OCI-LY3 (cell line): ENCODE data around the gene CREB5.

Source experiments
- H2AFZ ChIP-seq: fragments of 200-600, 300-600 bp; shearing (Covaris generic); 2 replicates; pipeline ENCODE4 v1.6.0; 2014; ENCODE audit warnings: antibody characterized with exemption, low read depth, low read length
- H3K27ac ChIP-seq: fragments of 200-600, 300-600 bp; sonication (generic); 2 replicates; pipeline ENCODE4 v1.5.1; 2014; ENCODE audit warnings: mild to moderate bottlenecking, low read length, moderate library complexity, mixed read lengths
- H3K27me3 ChIP-seq: fragments of 200-600, 300-600 bp; sonication (generic); 2 replicates; pipeline ENCODE4 v1.6.1; 2014; ENCODE audit warnings: low read depth, low read length, mixed read lengths
- H3K36me3 ChIP-seq: fragments of 200-600, 300-600 bp; sonication (generic); replicated peaks from 2 replicates; pipeline ENCODE3; 2014; ENCODE audit warnings: low read depth, low read length, mixed read lengths
- H3K4me1 ChIP-seq: fragments of 300-600, 200-600 bp; sonication (generic); 2 replicates; pipeline ENCODE4 v1.6.1; 2014; ENCODE audit warnings: low read length, mixed read lengths
- H3K4me2 ChIP-seq: fragments of 200-600, 300-600 bp; sonication (generic); 2 replicates; pipeline ENCODE4 v1.6.1; 2014; ENCODE audit warnings: low read length, mixed read lengths
- H3K4me3 ChIP-seq: fragments of 300-600, 200-600 bp; sonication (generic); 2 replicates; pipeline ENCODE4 v1.5.1; 2014; ENCODE audit warnings: antibody characterized with exemption, mild to moderate bottlenecking, low read length, moderate library complexity
- H3K79me2 ChIP-seq: fragments of 300-600, 200-600 bp; shearing (Covaris generic); 2 replicates; pipeline ENCODE4 v1.6.1; 2014; ENCODE audit warnings: mild to moderate bottlenecking, low read length, mixed read lengths
- H3K9ac ChIP-seq: fragments of 300-600, 200-600 bp; shearing (Covaris generic); 2 replicates; pipeline ENCODE4 v1.6.0; 2014; ENCODE audit warnings: mild to moderate bottlenecking, low read length, moderate library complexity
- H3K9me3 ChIP-seq: fragments of 200-600, 300-600 bp; shearing (Covaris generic); 2 replicates; pipeline ENCODE4 v1.6.1; 2014; ENCODE audit warnings: low read length, mixed read lengths; ENCODE audit not compliant: insufficient read depth
- H4K20me1 ChIP-seq: fragments of 200-600, 300-600 bp; sonication (generic); 2 replicates; pipeline ENCODE4 v1.6.1; 2016; ENCODE audit warnings: low read length, mixed read lengths; ENCODE audit not compliant: insufficient read depth
- EZH2phosphoT487 ChIP-seq: fragments of 200-600 bp; shearing (Covaris generic); IDR thresholded peaks from 2 replicates; pipeline ENCODE4 v1.6.1; 2018; ENCODE audit warnings: antibody characterized with exemption, mixed run types, low read depth
- TF ChIP-seq, protein P1 (sequence below): fragments of 200-600, 300-600 bp; sonication (generic); IDR thresholded peaks from 2 replicates; pipeline ENCODE4 v1.5.1; 2014; ENCODE audit warnings: antibody characterized with exemption, low read length, low read depth

The CREB5 gene

DNA sequence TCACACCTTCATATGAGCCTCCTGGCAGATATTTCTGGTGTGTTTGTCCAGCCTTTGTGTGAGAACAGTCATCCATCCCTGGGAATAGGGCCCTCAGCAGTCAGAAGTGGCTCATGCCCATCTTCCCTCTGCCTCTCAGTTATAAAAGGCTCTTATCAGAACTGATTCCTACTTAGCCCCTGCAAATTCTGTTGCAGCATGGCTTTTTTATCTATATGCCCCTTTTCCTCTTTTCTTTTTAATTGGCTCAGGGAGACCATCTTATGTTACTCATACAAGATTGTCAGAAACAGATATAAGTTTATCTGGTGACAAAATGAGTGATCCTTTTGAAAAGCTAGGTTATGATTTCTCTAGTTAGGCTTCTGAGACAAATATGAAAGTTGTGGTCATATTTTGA lies 194.1 kb downstream of the CREB5 start:
- Histone ChIP-seq H3K79me2 (no peaks in the 10 kb centered on the region), H3K4me2 (no peak overlapping the region), H3K9ac (no peak overlapping the region), H3K27ac (no peak overlapping the region), H3K27me3 (peaks cover 16% of the 10 kb centered on the region; the same call in 1 of the 2 replicates), H3K9me3 (no peaks in the 10 kb centered on the region), H4K20me1 (no peaks in the 10 kb centered on the region), H3K36me3 (no peaks in the 10 kb centered on the region), H3K4me1 (no peaks in the 10 kb centered on the region), H3K4me3 (no peak overlapping the region), H2AFZ (no peak overlapping the region)
- TF ChIP-seq, protein P1, sequence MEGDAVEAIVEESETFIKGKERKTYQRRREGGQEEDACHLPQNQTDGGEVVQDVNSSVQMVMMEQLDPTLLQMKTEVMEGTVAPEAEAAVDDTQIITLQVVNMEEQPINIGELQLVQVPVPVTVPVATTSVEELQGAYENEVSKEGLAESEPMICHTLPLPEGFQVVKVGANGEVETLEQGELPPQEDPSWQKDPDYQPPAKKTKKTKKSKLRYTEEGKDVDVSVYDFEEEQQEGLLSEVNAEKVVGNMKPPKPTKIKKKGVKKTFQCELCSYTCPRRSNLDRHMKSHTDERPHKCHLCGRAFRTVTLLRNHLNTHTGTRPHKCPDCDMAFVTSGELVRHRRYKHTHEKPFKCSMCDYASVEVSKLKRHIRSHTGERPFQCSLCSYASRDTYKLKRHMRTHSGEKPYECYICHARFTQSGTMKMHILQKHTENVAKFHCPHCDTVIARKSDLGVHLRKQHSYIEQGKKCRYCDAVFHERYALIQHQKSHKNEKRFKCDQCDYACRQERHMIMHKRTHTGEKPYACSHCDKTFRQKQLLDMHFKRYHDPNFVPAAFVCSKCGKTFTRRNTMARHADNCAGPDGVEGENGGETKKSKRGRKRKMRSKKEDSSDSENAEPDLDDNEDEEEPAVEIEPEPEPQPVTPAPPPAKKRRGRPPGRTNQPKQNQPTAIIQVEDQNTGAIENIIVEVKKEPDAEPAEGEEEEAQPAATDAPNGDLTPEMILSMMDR, result no peak
- no peak for TF ChIP-seq EZH2phosphoT487

DNA sequence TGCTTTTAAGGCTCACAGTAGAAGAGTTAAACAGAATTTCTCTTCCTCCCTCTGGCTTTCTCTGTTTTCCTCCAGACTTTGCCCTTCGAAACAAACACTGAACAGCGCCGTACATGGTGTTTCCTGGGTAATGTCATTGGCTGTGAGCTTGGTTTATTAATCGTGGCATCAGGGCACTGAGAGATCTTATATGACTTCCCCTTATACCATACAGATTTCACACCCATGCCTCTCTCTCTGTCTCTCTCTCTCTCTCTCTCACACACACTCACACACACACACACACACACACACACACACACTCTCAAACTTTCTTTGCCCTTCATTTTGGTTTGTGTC lies 195.5 kb downstream of the CREB5 start:
- H3K9ac ChIP-seq, result no peak overlapping the region
- peaks cover 13% of the 10 kb centered on the region; the same call in 1 of the 2 replicates for H3K27me3 ChIP-seq
- no peak overlapping the region for H2AFZ ChIP-seq
- H3K4me2 ChIP-seq, result no peak overlapping the region
- H3K36me3 ChIP-seq, result no peaks in the 10 kb centered on the region
- H3K9me3 ChIP-seq, result no peaks in the 10 kb centered on the region
- H3K4me3 ChIP-seq, result no peak overlapping the region
- no peaks in the 10 kb centered on the region for H3K4me1 ChIP-seq
- no peaks in the 10 kb centered on the region for H3K79me2 ChIP-seq
- no peaks in the 10 kb centered on the region for H4K20me1 ChIP-seq
- no peak for TF ChIP-seq EZH2phosphoT487
- TF ChIP-seq, protein P1, result no peak
- no peak overlapping the region for H3K27ac ChIP-seq

- Histone ChIP-seq H2AFZ (no peak overlapping the region), H3K9ac (no peak overlapping the region), H4K20me1 (no peaks in the 10 kb centered on the region), H3K27me3 (peaks cover 13% of the 10 kb centered on the region; the same call in 1 of the 2 replicates), H3K27ac (no peak overlapping the region), H3K36me3 (no peaks in the 10 kb centered on the region), H3K79me2 (no peaks in the 10 kb centered on the region), H3K4me3 (no peak overlapping the region), H3K9me3 (no peaks in the 10 kb centered on the region), H3K4me2 (no peak overlapping the region), H3K4me1 (no peaks in the 10 kb centered on the region)
- TF ChIP-seq, protein P1, result no peak
- TF ChIP-seq EZH2phosphoT487, result no peak
Observed at GRCh38 chr7:28608237-28608656, 195.9 kb downstream of the CREB5 start.

- no peaks in the 10 kb centered on the region for H3K79me2 ChIP-seq
- H3K4me3 ChIP-seq, result no peak overlapping the region
- peaks cover 13% of the 10 kb centered on the region; the same call in 1 of the 2 replicates for H3K27me3 ChIP-seq
- H3K4me2 ChIP-seq, result no peak overlapping the region
- TF ChIP-seq, protein P1, result no peak
- TF ChIP-seq EZH2phosphoT487, result no peak
- no peak overlapping the region for H2AFZ ChIP-seq
- no peak overlapping the region for H3K9ac ChIP-seq
- H3K4me1 ChIP-seq, result no peaks in the 10 kb centered on the region
- no peaks in the 10 kb centered on the region for H3K36me3 ChIP-seq
- no peaks in the 10 kb centered on the region for H3K9me3 ChIP-seq
- H4K20me1 ChIP-seq, result no peaks in the 10 kb centered on the region
- H3K27ac ChIP-seq, result no peak overlapping the region
Observed at GRCh38 chr7:28608731-28609130, 196.4 kb downstream of the CREB5 start.
